HG03159 (cell line): ENCODE data around the gene C20orf96.

ENCODE experiments used
- ATAC-seq: cut with Tn5 transposase; IDR thresholded peaks from one replicate; pipeline ENCODE4 v1.9.1; 2021; ENCODE audit warnings: mild to moderate bottlenecking, moderate library complexity; ENCODE audit not compliant: unreplicated experiment

The C20orf96 gene

DNA sequence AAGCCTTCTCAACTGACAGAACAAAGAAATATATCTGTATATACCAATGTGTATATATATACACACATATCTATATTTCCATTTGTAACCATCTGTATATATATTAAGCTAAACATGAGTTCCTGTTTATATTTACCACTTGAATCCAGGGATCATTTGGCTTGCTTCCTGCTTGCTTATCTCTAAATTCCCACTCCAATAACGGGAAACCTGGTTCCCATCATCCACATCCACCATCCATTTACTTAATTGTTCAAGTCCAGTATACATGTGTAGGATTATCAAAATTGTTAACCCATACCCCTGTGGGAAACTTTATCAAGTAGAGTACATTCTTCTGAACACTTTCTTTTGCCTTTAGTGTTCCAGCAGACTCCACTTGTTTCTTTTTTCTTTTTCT lies 22.3 kb upstream of the C20orf96 start:
- no peak for ATAC-seq

DNA sequence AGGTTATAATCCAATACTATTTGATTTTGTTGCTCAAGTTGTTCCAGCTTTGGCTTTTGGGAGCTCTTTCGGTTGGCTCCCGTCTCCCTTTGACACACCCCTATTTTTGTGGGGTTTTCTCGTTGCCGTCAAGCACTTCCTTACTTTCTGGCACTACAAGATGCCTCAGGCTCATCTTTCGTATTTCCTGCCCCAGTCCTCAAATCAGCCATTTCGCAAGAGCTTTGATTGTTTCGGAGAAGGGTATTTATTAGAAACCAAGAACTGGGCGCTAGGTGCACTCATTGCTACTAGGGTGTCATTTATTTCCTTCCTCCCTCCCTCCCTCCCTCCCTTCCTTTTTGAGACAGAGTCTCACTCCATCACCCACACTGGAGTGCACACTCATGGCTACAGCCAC lies 21.5 kb upstream of the C20orf96 start:
- no peak for ATAC-seq

DNA sequence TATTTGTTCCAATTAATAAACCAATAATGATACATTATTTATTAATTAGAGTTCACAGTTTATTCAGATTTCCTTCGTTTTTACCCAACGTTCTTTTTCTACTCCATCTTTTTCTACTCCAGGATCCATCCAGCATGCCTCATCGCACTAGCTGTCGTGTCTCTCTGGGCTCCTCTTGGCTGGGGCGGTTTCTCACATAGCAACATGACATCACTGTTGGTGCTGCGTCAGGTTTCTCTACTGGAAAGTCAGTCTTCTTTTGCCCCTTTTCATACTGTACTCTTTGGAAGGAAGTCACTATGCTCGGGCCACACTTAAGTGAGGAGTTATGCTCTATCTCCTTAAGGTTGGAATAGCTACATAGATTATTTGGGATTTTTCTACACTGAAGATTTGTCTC lies 21.1 kb upstream of the C20orf96 start:
- ATAC-seq, result no peak

DNA sequence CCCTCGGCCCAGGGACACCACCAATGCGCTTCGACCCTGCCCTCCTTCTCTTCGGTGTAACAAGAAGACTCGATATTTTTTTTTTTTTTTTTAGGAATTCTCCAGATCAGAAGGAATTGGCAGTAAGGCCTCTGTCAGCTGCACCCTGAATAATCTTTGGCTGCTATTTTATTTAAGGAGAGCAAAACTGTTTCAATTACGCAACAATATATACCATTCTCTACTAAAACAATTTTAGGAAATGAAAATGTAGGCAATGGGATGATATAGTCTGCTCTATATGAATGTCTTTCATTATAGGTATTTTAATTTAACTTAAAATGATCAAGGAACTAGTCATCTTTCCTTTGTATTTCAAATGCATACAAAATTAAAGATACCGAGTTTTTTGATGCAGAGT lies 20.1 kb upstream of the C20orf96 start:
- ATAC-seq, result no peak

DNA sequence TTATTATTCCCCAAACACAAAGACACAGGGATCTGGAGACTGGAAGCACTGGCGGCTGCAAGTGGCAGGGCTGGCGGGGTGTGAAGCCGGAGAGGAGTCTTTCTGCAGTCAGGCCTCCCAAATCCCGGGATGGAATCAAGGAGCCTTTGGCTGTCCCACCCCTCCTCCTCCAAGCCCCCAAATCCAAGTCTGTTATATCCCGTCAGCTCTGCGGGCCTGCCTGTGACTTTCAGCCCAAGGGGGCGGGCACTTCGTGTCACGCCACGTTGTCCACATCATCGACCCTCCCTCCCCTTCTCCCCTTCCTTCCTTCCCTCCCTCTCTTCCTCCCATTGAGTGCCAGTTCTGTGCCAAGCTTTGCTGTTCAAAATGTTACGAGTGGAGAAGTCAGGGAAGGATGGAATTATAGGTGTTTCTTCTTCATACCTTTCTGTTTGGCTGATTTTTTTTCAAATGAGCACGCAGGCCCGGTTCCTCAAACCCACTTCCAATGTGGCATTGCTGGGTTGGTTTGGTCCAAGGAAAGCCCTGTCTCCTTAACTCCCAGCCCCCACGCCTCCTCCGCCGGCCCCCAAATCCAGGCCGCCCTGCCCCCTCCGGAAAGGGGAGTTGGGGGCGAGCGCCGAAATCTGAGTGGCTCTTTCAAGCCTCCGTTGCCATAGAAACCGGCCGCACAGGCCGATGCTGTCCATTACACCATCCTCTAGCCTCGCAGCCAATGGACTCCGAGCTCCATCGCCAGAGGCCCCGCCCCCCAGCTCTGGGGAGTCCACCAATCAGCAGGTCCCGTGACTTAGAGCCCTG lies 19.5 kb upstream of the C20orf96 start:
- peak; percentile 99 for ATAC-seq

DNA sequence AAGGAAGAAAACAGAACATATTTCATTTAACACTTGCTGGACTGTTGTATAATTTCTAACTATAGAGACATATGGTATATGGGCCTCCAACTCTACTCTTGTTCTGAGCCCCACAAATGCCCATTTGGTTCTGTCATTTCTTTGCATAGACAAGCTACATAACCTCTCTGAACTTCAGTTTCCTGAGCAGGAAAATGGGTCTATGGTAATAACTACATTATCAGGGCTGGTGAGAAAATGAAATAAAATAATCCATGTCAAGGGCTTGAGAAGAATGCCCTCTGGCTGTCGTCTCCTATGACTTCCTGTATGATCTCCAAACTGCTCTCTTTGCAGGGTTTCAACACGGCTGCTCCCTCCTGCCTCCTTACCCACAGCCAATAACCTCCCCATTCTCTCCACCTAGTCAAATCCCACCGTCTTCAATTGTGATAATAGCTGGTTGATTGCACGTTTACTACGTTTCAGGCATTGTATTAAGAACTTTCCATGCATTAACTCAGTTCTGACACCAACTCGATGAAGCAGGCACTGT lies 18.8 kb upstream of the C20orf96 start:
- no peak for ATAC-seq

DNA sequence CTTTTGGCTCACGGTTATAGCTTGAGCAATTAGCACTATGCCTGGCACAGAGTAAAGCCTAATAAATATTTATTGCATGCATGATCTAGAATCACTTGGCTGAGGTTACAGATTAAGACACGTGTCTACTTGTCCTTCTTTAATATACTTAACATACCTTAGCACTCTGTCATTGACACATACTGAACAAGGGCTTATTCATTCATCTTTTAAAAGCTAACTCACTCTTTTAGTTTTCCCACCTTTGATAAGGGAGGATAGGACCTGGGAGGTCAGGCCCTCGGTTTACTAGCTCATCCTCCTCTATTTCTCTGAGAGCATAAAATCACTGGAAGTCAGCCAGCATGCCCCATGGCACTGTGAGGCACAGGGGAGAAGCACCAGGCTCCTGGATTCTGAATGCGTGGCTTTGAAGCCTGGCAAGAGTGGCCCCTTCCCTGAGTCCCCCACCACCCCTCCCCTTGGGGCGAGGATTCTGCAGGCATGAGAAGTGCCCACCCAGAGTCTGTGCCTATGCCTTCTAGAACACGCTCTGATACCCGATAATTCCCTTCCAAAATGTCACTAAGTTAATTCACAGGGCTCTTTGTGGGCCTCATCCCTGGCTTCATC lies 18.0 kb upstream of the C20orf96 start:
- no peak for ATAC-seq

DNA sequence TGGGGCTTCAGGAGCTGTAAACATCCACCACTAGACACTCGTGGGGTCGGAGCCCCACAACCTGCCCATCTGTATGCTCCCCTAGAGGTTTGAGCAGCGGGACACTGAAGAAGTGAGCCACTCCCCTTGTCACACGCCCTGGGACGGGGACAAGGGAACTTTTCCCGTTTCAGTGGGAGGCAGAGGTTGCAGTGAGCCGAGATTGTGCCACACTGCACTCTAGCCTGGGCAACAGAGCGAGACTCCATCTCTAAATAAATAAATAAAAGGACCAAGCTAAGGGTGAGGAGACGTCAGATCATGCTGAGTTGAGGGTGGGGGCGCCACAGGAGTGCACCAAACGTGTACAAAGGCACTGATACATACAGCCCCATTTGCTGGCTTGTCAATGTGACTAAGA lies 15.2 kb upstream of the C20orf96 start:
- ATAC-seq, result no peak

DNA sequence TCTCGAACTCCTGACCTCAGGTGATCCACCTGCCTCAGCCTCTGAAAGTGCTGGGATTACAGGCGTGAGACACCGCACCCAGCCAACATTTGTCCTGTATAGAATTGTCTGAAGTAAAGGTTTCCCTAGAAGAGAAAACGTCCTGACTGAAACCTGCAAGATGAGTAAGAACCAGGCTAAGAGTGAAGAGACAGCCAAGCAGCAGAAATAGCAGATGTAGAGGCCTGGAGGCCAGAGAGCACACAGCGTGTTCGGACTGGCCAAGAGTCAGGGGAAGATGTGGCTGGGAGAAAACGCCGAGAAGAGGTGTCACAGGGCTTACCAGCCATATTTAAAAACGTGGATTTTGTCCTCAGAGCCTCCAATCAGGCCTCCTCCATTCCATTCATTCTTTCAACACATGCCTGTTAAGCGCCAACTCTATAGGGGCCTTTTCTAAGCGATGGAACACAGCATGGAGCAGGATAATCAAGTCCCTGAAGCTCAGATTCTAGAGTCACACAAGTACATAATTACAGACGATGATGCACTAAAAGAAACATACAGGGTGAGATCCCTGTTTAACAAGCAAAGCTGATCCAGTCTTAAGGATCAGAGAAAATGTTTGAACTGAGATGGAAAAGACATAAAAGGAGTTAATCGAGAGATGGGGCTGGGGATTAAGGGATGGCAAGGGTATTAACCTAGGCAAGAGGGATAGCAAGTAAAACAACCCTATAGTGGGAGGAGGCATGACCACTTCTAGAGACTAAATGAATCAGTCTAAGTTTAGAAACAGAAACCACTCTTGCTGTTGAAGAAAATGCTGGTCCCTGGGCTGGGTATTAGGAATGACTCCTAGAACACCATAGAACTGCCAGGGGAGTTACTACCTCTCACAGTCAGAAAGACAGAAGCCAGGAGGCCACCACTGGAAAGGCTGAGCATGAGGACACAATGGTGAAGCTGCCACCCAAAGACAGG lies 11.6 kb upstream of the C20orf96 start:
- ATAC-seq, result no peak

DNA sequence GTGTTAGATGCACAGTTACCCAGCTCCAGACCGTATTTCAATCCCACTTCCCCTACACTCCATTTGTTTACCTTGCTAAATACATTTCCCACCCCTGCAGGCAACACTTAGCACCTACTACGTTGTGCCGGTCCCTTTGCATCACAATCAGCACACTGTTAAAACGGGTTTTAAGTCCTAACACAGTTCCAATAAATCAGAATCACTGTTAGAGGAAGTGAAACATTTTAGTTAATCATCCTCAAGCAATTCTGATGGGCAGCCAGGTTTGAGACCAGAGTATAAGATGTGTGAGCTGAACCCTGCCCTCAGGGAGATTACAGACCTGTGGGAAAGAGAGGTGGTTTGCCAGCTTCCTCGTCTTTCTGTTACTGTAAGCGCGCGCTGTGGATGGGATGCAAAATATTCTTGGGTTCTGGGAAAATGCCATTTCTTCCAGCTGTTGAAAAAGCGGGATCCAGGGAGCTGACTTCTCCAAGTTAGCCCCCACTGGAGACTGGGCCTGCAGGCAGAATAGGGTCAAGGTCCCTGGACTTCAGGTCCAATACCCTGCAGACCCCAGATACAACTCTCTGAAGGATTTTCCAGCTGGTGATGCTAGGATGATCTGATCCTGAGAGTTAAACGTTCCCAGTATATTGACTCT lies 9.9 kb upstream of the C20orf96 start:
- no peak for ATAC-seq

DNA sequence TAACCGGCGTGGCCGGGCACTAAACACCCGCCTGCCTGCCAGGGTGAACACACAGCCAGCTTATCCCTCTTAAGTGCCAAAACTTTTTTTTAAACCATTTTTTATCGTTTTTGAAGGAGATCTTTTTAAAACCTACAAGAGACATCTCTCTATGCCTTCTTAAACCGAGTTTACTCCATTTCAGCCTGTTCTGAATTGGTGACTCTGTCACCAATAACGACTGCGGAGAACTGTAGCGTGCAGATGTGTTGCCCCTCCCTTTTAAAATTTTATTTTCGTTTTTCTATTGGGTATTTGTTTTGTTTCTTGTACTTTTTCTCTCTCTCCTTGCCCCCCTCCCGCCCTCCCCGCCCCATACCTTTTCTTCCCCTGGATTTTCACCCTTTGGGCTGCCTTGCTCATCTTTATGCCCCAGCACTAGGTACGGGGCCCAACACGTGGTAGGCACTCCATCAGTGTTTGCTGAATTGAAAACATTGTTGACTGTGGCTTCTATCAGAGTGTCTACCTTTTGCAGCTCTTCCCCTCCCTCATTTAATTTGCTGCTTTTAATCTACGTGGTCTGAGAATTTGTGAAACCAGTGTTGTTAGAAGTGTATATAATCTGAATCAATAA lies 8.3 kb upstream of the C20orf96 start:
- ATAC-seq, result no peak

DNA sequence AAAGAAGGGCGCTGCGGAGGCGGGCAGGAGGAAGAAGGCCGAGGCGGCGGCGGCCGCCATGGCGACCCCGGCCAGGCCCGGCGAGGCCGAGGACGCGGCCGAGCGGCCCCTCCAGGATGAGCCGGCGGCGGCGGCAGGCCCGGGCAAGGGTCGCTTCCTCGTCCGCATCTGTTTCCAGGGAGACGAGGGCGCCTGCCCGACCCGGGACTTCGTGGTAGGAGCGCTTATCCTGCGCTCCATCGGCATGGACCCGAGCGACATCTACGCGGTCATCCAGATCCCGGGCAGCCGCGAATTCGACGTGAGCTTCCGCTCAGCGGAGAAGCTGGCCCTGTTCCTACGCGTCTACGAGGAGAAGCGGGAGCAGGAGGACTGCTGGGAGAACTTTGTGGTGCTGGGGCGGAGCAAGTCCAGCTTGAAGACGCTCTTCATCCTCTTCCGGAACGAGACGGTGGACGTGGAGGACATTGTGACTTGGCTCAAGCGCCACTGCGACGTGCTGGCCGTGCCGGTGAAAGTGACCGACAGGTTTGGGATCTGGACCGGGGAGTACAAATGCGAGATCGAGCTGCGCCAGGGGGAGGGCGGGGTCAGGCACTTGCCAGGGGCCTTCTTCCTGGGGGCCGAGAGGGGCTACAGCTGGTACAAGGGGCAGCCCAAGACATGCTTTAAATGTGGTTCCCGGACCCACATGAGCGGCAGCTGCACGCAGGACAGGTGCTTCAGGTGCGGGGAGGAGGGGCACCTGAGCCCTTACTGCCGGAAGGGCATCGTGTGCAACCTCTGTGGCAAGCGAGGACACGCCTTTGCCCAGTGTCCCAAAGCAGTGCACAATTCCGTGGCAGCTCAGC lies 7.6 kb upstream of the C20orf96 start:
- peak; percentile 24 for ATAC-seq

DNA sequence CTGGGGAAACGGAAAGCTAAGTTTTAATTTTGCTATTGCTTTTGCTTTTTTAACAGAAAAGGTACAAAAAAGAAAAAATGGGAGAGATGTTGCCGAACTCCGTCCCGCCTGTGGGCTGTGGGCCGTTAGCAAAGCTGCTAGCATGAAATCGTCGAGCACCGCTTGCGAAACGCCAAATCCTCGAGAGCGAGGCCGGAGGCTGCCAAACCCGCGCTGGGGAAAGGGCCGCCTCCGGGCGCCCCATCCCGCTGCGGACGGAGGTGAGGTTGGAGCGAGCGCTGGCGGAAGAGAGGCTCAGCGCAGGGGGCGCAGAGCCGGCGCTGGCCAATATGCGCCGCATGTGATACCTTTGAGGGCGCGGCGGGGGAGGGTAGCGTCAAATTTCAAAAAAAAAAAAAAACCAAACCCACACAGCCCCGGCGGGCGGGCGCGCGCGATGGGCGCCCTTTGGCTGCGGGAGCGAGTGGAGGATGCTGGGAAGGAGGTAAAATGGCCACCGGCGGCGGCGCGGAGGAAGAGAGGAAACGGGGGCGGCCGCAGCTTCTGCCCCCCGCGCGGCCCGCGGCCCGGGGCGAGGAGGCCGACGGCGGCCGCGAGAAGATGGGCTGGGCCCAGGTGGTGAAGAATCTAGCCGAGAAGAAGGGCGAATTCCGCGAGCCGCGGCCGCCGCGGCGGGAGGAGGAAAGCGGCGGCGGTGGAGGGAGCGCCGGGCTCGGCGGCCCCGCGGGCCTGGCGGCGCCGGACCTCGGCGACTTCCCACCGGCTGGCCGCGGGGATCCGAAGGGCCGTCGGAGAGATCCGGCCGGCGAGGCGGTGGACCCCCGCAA lies 6.8 kb upstream of the C20orf96 start, which contains the start of gene ZCCHC3:
Gene ZCCHC3 (plus strand): TSS at position 473 of the 827 bp plus-strand sequence. CDS start 17 bp downstream, at position 490.
- peak; percentile 80 for ATAC-seq

DNA sequence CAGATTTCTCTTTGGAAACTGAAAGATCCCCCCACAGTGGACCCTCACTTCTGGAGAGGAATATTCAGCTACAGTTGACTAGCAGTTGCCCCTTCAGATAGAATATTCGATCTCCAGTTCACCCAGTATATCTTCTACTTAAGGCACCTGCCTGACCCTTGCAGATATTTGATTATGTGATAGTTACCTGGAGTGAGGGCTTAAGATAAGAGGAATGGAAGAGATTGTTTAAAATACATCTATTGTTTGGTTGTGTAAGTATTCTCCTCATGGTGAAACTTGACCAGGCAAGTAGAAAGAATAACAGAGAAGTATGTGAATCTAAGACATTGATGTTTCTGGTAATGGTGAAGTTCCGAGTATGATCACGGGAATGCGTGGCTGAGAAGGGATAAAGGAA lies 5.3 kb upstream of the C20orf96 start:
- no peak for ATAC-seq

DNA sequence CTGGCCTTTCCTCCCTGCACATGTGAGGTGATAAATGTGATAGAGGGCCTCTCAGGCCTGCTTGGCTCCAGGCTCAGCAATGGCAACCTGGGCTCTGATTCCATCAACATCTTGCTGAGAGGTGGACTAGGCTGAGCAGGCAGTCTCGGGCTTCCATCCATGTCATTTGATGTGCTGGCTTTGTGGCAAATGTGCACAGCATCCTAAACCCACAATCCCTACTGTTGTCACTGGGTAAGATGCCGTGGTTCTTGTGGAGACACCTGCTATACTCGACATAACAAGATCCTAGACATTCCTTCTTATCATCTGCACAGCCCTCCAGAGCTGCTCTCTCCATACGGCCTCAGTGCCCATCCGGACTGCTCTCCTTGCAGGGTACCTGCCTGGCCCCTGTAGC lies 4.1 kb upstream of the C20orf96 start:
- no peak for ATAC-seq

DNA sequence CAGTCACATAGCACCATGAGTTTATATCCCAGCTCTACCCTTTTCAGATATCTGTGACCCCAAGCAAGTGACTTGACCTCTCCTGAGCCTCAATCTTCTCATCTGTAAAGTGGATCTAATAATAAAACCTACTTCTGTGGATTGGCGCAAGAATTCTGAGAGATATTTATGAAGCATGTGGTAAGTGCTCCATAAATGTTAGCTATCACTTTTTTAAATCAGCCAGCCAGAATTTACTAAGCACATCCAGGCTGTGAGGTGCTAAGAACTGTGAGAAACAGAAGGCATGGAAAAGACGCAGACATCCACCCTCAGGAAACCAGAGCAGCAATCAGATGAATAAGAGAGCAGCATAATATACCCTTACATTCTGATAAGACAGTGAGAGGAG lies 862 bp downstream of the C20orf96 start:
- no peak for ATAC-seq

DNA sequence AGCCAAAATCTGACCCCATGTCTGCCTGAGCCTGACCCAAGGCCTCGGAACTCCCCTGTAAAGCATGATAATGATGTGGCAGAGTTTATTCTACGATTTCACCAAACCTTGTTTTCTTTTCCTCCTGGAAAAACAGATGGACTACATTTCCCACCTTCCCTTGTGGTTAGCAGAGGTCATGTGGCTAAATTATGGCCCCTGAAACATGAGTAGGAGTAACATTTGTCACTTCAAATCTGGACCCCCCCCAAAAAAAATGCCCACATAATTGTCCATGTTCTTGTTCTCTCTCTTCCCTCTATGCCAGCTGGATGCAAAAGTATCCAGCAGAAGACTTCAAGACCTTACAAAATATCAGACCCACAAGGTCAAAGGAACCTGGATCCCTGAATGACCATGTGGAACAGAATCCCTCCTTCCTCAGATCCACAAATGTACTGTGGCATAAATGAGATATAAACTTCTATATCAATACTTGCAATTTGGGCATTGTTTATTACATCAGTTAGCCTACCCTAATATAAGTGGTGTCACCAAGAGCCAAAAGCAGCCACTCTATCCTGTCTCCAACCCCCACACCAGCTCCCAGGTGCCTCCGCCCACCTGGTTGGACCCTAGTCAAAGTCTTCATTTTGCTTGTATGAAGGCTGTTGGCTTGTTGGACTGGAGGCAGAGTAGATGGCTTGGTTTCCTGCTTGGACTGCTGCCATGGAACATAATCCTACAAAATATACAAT lies 1.4 kb downstream of the C20orf96 start:
- ATAC-seq, result no peak

DNA sequence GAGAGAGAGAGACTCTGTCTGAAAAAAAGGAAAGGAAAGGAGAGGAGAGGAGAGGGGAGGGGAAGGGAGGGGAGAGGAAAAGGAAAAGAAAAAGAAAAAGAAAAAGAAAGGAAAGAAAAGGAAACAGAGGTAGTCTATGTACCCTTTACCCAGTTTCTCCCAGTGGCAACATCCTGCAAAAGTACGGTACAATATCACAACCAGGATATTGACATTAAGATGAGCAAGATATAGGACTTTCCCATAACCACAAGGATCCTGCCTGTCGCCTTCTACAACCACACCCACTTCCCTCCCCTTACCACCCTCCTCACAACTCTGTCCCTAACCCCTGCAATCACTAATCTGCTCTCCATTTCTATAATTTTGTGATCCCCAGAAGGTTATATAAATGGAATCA lies 4.0 kb downstream of the C20orf96 start:
- no peak for ATAC-seq
